Effector CD4-positive, alpha-beta T cell (primary cell): ENCODE measurements around the gene RNF169.

Experiments used
- DNase-seq: peaks from one replicate; pipeline ENCODE4 v3.0.0-alpha.2; 2020

The RNF169 gene

DNA sequence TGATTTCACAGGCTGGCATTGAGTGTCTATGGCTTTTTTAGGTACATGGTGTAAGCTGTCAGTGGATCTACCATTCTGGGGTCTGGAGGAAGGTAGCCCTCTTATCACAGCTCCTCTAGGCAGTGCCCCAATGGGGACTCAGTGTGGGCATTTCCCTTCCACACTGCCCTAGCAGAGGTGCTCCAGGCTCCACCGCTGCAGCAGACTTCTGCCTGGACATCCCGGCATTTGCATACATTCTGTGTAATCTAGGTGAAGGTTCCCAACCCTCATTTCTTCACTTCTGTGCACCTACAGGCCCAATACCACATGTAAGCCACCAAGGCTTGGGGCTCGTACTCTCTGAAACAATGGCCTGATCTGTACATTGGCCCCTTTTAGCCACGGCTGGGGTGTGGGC is 78.3 kb downstream of the RNF169 start:
- DNase-seq, result no peak

DNA sequence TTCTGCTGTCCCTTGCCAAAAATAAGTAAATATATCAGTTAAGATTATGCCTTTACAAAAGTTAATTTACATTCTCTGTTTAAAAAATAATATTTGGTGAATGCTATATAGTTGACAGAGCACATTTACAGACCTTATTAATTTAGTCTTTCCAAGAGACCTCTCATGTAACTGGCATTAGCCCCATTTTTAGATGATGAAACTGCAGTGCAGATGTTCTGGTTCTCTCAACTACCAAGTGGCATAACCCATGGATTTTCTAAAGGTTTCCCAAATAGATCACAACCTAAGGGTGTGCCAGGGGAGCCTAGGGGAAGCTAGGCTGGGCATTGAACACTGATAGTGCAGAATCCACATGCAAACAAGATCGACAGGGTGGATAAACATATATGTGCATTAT is 88.5 kb downstream of the RNF169 start:
- no peak for DNase-seq

DNA sequence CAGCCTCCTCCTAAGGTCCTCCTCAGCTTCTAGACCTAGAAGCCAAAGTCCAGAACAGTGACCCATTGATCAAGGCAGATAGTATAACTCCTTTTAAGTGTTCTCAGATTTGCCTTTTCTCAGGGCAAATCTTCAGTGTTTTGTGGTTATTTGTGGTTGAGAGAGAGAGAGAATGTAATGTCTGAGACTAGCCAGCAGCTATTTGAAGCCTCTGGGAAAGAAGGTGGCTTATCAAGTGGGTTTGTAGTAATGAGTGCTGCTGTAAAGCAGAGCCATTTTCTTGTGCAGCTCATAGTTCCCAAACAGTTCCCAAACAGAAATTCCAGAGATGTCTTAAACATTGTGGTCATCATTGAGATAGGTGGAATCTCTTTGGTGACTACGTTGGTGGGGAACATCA is 89.5 kb downstream of the RNF169 start:
- DNase-seq, result no peak

DNA sequence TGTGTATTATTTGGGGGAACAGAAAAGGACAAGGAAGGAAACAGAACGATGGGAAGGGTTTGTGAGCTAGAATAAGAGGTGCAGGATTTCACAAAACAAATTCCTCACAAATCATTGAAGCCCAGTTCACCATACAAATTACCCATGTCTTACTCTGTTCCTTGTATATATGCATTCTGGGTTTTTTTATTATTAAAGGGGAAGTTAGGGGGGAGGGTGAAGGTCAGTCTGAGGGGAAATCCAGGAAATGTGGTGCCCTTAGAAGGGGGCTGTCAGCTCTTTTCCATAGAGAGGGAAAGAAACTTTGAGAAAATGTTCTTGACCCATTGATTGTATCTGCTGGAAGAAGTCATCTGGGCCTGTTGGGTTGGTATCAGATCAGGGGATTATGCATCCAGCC is 90.8 kb downstream of the RNF169 start:
- DNase-seq, result no peak

DNA sequence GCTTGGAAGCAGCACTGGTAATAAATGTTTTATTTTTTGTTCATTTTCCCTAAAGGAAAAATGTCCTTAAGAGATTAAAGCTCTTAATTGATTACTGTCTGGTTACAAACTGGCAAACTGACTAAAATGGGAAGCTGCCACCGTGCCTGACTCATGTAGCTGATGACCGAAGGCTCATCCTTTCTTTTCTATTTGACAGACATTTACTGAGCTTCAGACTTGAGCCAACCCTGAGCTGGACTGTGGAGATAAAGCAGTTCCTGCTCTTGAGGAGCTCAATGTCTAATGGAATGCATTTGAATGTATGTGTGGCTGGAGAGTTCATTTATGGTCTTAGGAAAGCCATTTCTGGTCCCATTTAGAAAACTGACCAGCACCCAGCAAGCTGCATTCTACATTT is 91.3 kb downstream of the RNF169 start:
- no peak for DNase-seq

DNA sequence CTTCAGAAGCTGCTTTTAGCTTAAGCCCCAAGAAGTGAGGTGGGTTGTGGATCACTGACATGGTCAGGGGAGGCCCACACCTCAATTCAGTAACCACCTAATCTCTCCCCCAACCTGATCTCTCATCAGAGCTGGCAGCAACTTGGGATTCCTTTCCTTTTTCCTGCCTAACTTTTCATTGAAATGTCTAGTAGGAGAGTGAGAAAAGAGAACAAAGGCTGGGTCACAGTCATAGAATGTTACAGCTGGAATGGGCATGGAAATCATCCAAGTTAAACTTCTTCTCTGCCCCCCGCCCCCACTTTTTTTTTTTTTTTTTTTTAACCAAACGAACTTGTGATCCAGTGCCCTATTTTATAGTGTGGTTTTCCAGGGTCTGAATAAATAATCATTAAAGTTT is 91.8 kb downstream of the RNF169 start:
- DNase-seq, result no peak

GRCh38 chr11:74842967-74843366 is 94.3 kb downstream of the RNF169 start:
- no peak for DNase-seq

DNA sequence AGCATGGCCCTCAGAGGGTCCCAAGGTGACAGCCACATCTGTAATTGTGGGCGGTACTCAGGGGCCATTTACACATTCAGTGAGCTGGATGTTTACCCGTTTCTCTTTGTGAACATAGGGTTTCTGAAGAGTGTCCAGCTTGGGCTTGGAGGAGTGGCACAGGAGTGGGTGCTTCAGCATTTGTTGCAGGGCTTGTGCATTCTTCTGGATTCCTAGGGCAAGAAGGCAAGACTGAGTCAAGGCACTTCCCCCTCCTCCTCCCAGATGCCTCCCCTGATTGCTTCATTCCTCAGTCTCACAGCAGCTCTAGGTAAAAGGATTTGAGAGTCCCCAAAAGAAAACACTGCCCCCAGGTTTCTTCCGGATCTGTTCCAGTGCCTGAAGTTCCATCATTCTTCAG is 95.4 kb downstream of the RNF169 start:
- DNase-seq, result no peak

- no peak for DNase-seq
These were observed 96.2 kb downstream of the RNF169 start for GRCh38 chr11:74844865-74845264.

DNA sequence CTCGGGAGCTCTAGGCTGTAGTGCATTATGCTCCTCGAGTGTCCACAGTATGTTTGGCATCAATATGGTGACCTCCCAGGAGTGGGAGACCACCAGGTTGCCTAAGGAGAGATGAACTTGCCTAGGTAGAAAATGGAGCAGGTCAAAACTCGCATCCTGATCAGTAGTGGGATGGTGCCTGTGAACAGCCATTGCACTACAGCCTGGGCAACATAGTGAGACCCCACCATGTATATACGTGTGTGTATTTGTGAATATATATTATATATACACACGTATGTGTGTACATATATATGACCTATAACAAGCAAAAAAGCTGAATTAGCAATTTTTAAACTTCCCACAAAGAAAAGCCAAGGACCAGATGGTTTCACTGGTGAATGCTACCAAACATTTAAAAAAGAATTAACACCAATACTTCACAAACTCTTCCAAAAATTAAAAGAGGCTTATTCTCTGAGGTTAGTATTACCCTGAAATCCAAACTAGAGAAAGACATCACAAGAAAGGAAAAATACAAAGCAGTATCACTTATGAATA is 97.4 kb downstream of the RNF169 start:
- no peak for DNase-seq

DNA sequence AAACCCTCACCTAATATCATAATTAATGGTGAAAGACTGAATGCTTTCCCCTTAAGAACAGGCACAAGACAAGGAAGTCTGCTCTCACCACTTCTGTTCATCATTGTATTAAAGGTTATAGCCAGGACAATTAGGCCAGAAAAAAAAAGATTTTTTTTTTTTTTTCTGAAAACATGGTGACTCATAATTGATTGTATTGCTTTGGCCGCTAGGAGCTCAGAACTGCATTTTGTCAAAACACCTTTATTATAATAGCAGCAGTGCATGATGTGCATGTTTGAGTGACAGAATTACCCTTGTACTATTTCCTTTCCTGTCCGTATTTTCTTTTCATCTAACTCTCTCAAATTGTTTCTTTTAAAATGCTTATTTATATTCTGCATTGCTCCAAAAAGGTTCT is 98.1 kb downstream of the RNF169 start:
- no peak for DNase-seq

- no peak for DNase-seq
These were observed 98.7 kb downstream of the RNF169 start for GRCh38 chr11:74847395-74847794.

DNA sequence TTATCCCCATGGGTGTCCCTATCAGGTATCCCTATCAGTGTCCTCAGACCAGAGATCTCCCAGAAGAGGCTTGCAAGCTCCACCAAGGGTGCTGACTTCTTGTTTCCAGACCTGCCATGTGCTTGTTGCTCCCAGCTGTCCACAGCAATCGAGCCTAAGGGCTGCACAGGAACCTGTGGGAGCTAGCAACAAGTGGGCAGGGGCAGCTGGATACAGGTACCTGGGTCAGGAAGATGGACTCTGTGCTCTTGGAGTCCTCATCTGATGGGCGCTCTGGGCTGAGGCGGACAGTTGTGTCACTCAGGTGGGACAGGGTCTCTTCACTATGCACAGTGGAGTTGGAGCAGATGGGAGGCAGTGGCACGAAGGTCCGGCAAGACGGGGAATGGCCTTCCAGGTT is 99.2 kb downstream of the RNF169 start:
- DNase-seq, result no peak

- no peak for DNase-seq
These were observed 101.1 kb downstream of the RNF169 start for GRCh38 chr11:74849525-74850391.

- DNase-seq, result no peak
These were observed 104.6 kb downstream of the RNF169 start for GRCh38 chr11:74853223-74853622.

DNA sequence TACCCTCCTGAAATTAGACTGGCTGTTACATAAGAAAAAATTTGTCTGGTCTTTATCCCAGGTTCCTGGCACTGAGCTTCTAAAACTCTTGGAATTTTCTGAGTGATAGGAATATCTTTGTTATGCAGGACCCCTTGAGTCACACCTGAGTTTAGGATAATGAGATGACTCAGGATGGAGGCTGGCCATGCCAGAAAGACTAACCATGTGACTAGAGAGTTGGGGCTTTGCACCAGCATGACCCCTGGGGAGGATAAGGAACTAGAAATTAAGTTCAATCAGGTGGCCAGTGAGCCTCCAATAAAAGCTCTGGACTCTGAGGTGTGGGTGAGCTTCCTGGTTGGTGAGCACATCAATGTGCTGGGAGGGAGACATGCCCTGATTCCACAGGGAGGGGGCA is 112.1 kb downstream of the RNF169 start:
- no peak for DNase-seq

DNA sequence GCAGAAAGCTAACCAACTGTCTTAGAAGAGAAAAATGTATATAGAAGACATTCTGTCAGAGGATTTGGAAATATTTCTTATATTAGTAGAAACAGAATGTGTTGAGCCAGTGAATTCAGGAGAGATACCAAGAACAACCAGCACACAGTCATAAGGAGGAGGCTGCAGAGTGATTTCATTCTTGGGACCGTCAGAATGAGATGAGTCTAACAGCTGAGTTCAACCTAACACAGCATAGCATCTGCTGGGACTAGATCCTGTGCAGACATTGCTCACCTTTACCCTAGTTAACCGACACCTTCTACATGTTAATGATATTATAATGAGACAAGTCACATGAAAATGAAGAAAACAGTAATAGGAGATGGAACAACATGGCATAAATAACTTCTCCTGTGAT is 114.8 kb downstream of the RNF169 start:
- no peak for DNase-seq

DNA sequence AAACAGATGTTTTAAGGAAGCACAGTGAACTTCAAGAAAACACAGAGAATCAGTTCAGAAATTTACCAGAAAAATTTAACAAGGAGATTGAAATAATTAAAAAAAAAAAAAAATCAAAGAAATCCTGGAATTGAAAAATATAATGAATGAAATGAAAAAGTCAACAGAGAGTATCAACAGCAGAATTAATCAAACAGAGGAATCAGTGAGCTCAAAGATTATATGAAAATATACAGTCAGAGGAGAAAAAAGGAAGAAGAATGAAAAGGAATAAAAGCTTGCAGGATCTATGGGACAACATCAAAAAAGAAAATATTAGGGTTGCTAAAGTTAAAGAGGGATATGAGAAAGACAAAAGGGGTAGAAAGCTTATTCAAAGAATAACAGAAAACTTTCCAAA is 117.9 kb downstream of the RNF169 start:
- no peak for DNase-seq

- DNase-seq, result no peak
These were observed 121.8 kb downstream of the RNF169 start for GRCh38 chr11:74870485-74870884.

DNA sequence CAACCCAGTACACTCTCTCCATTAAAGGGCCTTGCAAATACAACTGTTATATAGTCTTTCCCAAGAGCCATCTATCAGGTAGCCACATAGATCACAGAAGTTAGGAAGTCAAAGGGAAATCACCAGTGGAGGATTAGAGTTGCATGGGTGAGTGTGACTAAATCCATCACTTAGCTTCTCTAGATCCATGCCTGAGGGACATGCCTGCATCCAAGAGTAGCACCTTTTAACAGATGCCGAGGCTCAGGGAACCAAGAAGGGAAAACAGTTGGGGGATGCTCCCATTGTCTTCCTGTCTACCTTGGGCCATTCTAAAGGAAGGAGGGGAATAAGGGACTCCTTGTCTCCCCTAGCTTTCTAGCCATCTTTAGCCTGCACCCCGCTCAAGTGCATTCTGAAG is 122.4 kb downstream of the RNF169 start:
- DNase-seq, result no peak

DNA sequence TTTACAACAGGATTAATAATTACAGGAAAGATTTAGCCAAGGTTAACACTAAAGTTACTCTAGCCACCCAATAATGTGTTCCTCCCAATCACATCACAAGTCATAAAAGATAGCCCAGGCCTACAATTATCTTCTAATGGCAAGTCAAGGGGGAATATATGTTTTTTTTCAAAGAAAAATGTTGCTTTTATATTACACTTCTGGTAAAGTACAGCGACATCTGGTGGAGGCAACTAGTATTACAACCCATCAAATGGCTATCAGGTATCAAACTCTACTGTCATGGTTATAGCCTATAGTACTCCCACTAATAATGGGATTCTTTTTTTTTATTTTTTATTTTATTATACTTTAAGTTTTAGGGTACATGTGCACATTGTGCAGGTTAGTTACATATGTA is 128.5 kb downstream of the RNF169 start:
- no peak for DNase-seq
